ENCODE results near the gene URGCP.

DNA sequence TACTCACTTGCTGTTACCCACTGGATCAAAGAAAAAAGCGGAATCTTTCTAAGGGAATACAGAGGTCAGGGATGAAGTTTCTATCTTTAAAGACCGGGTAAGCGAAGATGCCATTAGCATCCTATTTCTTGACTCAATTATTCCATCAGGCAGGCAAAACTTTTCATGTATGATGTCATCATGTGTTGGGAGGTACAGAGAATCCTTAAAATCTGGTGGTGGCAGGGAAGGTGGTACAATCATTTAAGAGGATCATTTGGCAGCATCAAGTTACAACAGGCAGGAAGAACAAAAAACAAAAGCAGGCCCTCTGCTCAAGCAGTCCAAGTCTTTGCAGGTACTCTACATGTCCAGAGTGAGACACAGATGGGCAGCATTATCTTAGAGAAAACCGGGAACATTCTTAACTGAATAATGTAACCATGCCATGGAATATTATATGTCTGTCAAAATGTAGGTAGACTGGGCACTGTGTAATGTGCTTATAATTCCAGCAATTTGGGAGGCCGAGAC, 3.8 kb downstream of the URGCP start:
- TF ChIP-seq, protein P1, sequence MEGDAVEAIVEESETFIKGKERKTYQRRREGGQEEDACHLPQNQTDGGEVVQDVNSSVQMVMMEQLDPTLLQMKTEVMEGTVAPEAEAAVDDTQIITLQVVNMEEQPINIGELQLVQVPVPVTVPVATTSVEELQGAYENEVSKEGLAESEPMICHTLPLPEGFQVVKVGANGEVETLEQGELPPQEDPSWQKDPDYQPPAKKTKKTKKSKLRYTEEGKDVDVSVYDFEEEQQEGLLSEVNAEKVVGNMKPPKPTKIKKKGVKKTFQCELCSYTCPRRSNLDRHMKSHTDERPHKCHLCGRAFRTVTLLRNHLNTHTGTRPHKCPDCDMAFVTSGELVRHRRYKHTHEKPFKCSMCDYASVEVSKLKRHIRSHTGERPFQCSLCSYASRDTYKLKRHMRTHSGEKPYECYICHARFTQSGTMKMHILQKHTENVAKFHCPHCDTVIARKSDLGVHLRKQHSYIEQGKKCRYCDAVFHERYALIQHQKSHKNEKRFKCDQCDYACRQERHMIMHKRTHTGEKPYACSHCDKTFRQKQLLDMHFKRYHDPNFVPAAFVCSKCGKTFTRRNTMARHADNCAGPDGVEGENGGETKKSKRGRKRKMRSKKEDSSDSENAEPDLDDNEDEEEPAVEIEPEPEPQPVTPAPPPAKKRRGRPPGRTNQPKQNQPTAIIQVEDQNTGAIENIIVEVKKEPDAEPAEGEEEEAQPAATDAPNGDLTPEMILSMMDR (IDR thresholded peaks at IDR 0.05; ENCODE audit: low read length): no peak
- no peak for TF ChIP-seq EZH2 (IDR thresholded peaks at IDR 0.05; ENCODE audit: borderline replicate concordance, low read length)
